ENCODE measurements around the gene DNAJB13.

Gene DNAJB13

GRCh38 chr11:73968356-73968966, 17.6 kb downstream of the DNAJB13 start:
- H3K4me3 ChIP-seq (ENCODE audit: low read length): no peak overlapping the region
- TF ChIP-seq CTCF (IDR thresholded peaks at IDR 0.05; ENCODE audit: insufficient read depth, low read depth, low read length, missing control alignments): no peak
- no peak for DNase-seq (ENCODE audit: low read depth)

- TF ChIP-seq CTCF (IDR thresholded peaks at IDR 0.05; ENCODE audit: insufficient read depth, low read depth, low read length, missing control alignments): no peak
- DNase-seq (ENCODE audit: low read depth): no peak
- H3K4me3 ChIP-seq (ENCODE audit: low read length): no peak overlapping the region
These were observed 18.3 kb downstream of the DNAJB13 start for GRCh38 chr11:73969091-73969490.

GRCh38 chr11:73969991-73970800, 19.4 kb downstream of the DNAJB13 start:
- no peak for DNase-seq (ENCODE audit: low read depth)
- no peak overlapping the region for H3K4me3 ChIP-seq (ENCODE audit: low read length)

GRCh38 chr11:73971175-73971719, 20.4 kb downstream of the DNAJB13 start:
- no peak for TF ChIP-seq CTCF (IDR thresholded peaks at IDR 0.05; ENCODE audit: insufficient read depth, low read depth, low read length, missing control alignments)
- no peak for DNase-seq (ENCODE audit: low read depth)
- H3K4me3 ChIP-seq (ENCODE audit: low read length): no peak overlapping the region

More at GRCh38 chr11:73969991-73970800, 19.4 kb downstream of the DNAJB13 start:
- TF ChIP-seq CTCF (IDR thresholded peaks at IDR 0.05; ENCODE audit: insufficient read depth, low read depth, low read length, missing control alignments): no peak

GRCh38 chr11:73972187-73972586, 21.4 kb downstream of the DNAJB13 start:
- TF ChIP-seq CTCF (IDR thresholded peaks at IDR 0.05; ENCODE audit: insufficient read depth, low read depth, low read length, missing control alignments): no peak
- H3K4me3 ChIP-seq (ENCODE audit: low read length): no peak overlapping the region
- no peak for DNase-seq (ENCODE audit: low read depth)

- DNase-seq (ENCODE audit: low read depth): peak; percentile 13
- no peak for TF ChIP-seq CTCF (IDR thresholded peaks at IDR 0.05; ENCODE audit: insufficient read depth, low read depth, low read length, missing control alignments)
- no peak overlapping the region for H3K4me3 ChIP-seq (ENCODE audit: low read length)
These were observed 22.0 kb downstream of the DNAJB13 start for GRCh38 chr11:73972620-73973449.

Measured in epithelial cell of esophagus (primary cell).